Measurements from ENCODE around the gene UNC13D. TPM values are rescaled to one million over a fixed set of nuclear protein-coding genes. Genes with fewer than 3 reads are reported as not detected.

Gene UNC13D
- total RNA-seq, 1 experiment from 2014 or later = not detected

Other genes starting within 250 kb of the UNC13D start
- gene SMIM5, start 211.0 kb downstream of the UNC13D start, total RNA-seq (2014; rRNA removed; shearing (Covaris generic)) = not detected in 2 replicates
- gene RECQL5, start 177.2 kb downstream of the UNC13D start, total RNA-seq (2014; rRNA removed; shearing (Covaris generic)) = 6.0 and 9.6 TPM in 2 replicates
- gene SAP30BP, start 177.1 kb downstream of the UNC13D start, total RNA-seq (2014; rRNA removed; shearing (Covaris generic)) = 68.9 and 81.3 TPM in 2 replicates
- 0.36 and 0.39 TPM in 2 replicates for gene ITGB4, start 122.9 kb downstream of the UNC13D start, total RNA-seq (2014; rRNA removed; shearing (Covaris generic))
- gene GALK1, start 79.2 kb downstream of the UNC13D start, total RNA-seq (2014; rRNA removed; shearing (Covaris generic)) = 37.0 and 44.2 TPM in 2 replicates
- 15.6 and 16.0 TPM in 2 replicates for gene UNK, start 59.6 kb downstream of the UNC13D start, total RNA-seq (2014; rRNA removed; shearing (Covaris generic))
- gene WBP2, start 10.9 kb upstream of the UNC13D start, total RNA-seq (2014; rRNA removed; shearing (Covaris generic)) = 21.9 and 24.9 TPM in 2 replicates
- gene TRIM47, start 34.2 kb upstream of the UNC13D start, total RNA-seq (2014; rRNA removed; shearing (Covaris generic)) = 13.6 and 15.9 TPM in 2 replicates
- gene TRIM65, start 52.5 kb upstream of the UNC13D start, total RNA-seq (2014; rRNA removed; shearing (Covaris generic)) = 8.5 and 14.4 TPM in 2 replicates
- 25.4 and 36.3 TPM in 2 replicates for gene MRPL38, start 60.5 kb upstream of the UNC13D start, total RNA-seq (2014; rRNA removed; shearing (Covaris generic))
- gene FBF1, start 96.6 kb upstream of the UNC13D start, total RNA-seq (2014; rRNA removed; shearing (Covaris generic)) = 6.0 and 8.0 TPM in 2 replicates
- gene ACOX1, start 134.8 kb upstream of the UNC13D start, total RNA-seq (2014; rRNA removed; shearing (Covaris generic)) = 21.4 TPM in 2 replicates
- gene TEN1, start 134.8 kb upstream of the UNC13D start, total RNA-seq (2014; rRNA removed; shearing (Covaris generic)) = 12.6 and 16.5 TPM in 2 replicates
- 1.4 and 2.2 TPM in 2 replicates for gene CDK3, start 156.5 kb upstream of the UNC13D start, total RNA-seq (2014; rRNA removed; shearing (Covaris generic))
- not detected in 2 replicates for gene EVPL, start 182.9 kb upstream of the UNC13D start, total RNA-seq (2014; rRNA removed; shearing (Covaris generic))
- 16.3 and 21.1 TPM in 2 replicates for gene SRP68, start 228.1 kb upstream of the UNC13D start, total RNA-seq (2014; rRNA removed; shearing (Covaris generic))
- not detected in 2 replicates for gene GALR2, start 230.4 kb upstream of the UNC13D start, total RNA-seq (2014; rRNA removed; shearing (Covaris generic))
- gene ZACN, start 234.8 kb upstream of the UNC13D start, total RNA-seq (2014; rRNA removed; shearing (Covaris generic)) = not detected in 2 replicates

Measured in RPMI7951 (cell line).